Activated CD8-positive, alpha-beta T cell treated with anti-CD3 and anti-CD28 coated beads, Interleukin-2, amount 10 ng/mL, durations not matched to agents 7 days and 5 days (primary cell): Measurements from ENCODE around the gene FAM227B. TPM values are rescaled to one million over a fixed set of nuclear protein-coding genes. Genes with fewer than 3 reads are reported as not detected.
"Not testable (repeated sequence)": the region's sequence is repeated elsewhere in the genome, so short reads cannot be mapped to it uniquely, and the experiment has no call there.

Experiments used
- ATAC-seq: fragments of 150-1000 bp; cut with Tn5 transposase; one replicate; pipeline ENCODE4 v1.10.0; 2021; ENCODE audit warnings: moderate library complexity
- CTCF ChIA-PET: fragments of 350-600 bp; sonication (Branson Sonifier 250); formaldehyde crosslinking; loops from one replicate; lab custom pipeline; 2021; ENCODE audit warnings: antibody characterized with exemption; lab: Charles Lee
- POLR2A ChIA-PET: fragments of 350-600 bp; sonication (Branson Sonifier 250); formaldehyde crosslinking; loops from one replicate; lab custom pipeline; 2021; ENCODE audit warnings: antibody characterized with exemption; lab: Charles Lee
- DNase-seq: peaks from one replicate; pipeline ENCODE4 v3.0.0-alpha.2; 2020
- H3K27ac Mint-ChIP-seq: one replicate; pipeline ENCODE4 v1.8.0; 2021; ENCODE audit warnings: mild to moderate bottlenecking, mixed read lengths
- H3K27me3 Mint-ChIP-seq: one replicate; pipeline ENCODE4 v1.8.0; 2021; ENCODE audit warnings: low read depth, mixed read lengths
- H3K36me3 Mint-ChIP-seq: one replicate; pipeline ENCODE4 v1.8.0; 2021; ENCODE audit warnings: low read depth, mixed read lengths
- H3K4me1 Mint-ChIP-seq: one replicate; pipeline ENCODE4 v1.8.0; 2021; ENCODE audit warnings: low read depth, mixed read lengths
- H3K4me3 Mint-ChIP-seq: one replicate; pipeline ENCODE4 v1.8.0; 2021; ENCODE audit warnings: mild to moderate bottlenecking, mixed read lengths
- H3K9me3 Mint-ChIP-seq: one replicate; pipeline ENCODE4 v1.8.0; 2022; ENCODE audit warnings: mixed read lengths; ENCODE audit not compliant: insufficient read depth
- total RNA-seq, 2 experiments: library from RNA; stranded (reverse); gene quantifications; one replicate each; pipeline ENCODE4 v1.2.3, GENCODE V29; 2021

Gene FAM227B
- total RNA-seq, 2 experiments from 2014 or later, result 3.2 to 3.7 TPM

- POLR2A ChIA-PET, DNase-seq, CTCF ChIA-PET, H3K9me3 Mint-ChIP-seq, H3K27me3 Mint-ChIP-seq, H3K36me3 Mint-ChIP-seq, ATAC-seq, H3K4me1 Mint-ChIP-seq, H3K4me3 Mint-ChIP-seq, H3K27ac Mint-ChIP-seq: not testable (repeated sequence)
Measured at GRCh38 chr15:49478982-49479381, 141.6 kb downstream of the FAM227B start.

GRCh38 chr15:49478021-49478420 is 142.6 kb downstream of the FAM227B start:
- H3K27ac Mint-ChIP-seq, DNase-seq, H3K4me1 Mint-ChIP-seq, CTCF ChIA-PET, H3K36me3 Mint-ChIP-seq, H3K9me3 Mint-ChIP-seq, H3K27me3 Mint-ChIP-seq, H3K4me3 Mint-ChIP-seq, POLR2A ChIA-PET, ATAC-seq: not testable (repeated sequence)

GRCh38 chr15:49473031-49473430 is 147.6 kb downstream of the FAM227B start:
- ChIA-PET CTCF (no interaction called here), POLR2A (no interaction called here)
- Mint-ChIP-seq H3K4me3 (no peak overlapping the region), H3K9me3 (no peaks in the 10 kb centered on the region), H3K36me3 (no peaks in the 10 kb centered on the region), H3K27ac (no peak overlapping the region), H3K4me1 (peaks cover 2% of the 10 kb centered on the region), H3K27me3 (peaks cover 8% of the 10 kb centered on the region)
- no peak for DNase-seq
- no peak for ATAC-seq

GRCh38 chr15:49472338-49472737 is 148.3 kb downstream of the FAM227B start:
- Mint-ChIP-seq H3K4me3 (no peak overlapping the region), H3K27me3 (peaks cover 8% of the 10 kb centered on the region), H3K9me3 (no peaks in the 10 kb centered on the region), H3K27ac (no peak overlapping the region), H3K36me3 (no peaks in the 10 kb centered on the region), H3K4me1 (peaks cover 2% of the 10 kb centered on the region)
- ATAC-seq (no peak), DNase-seq (no peak)
- ChIA-PET POLR2A (no interaction called here), CTCF (interaction anchor here (0.7 to 2.4 kb wide), 12 partner anchors 10 to 843 kb away, joined by 3 to 10 read pairs (median 4); partner anchors contain the start of genes FGF7 and SECISBP2L)

- H3K4me3 Mint-ChIP-seq, result no peak overlapping the region
- ATAC-seq (no peak), DNase-seq (no peak)
- H3K4me1 Mint-ChIP-seq, result peaks cover 7% of the 10 kb centered on the region
- H3K27ac Mint-ChIP-seq, result no peak overlapping the region
- no peaks in the 10 kb centered on the region for H3K36me3 Mint-ChIP-seq
- peaks cover 8% of the 10 kb centered on the region for H3K27me3 Mint-ChIP-seq
- ChIA-PET POLR2A (no interaction called here), CTCF (interaction anchor here (0.7 to 2.4 kb wide), 15 partner anchors 9 to 844 kb away, joined by 3 to 10 read pairs (median 4); partner anchors contain the start of genes FGF7 and SECISBP2L)
- H3K9me3 Mint-ChIP-seq, result no peaks in the 10 kb centered on the region
Measured at GRCh38 chr15:49471733-49472132, 148.9 kb downstream of the FAM227B start.

GRCh38 chr15:49471248-49471647 is 149.4 kb downstream of the FAM227B start:
- H3K27me3 Mint-ChIP-seq, H3K36me3 Mint-ChIP-seq, H3K9me3 Mint-ChIP-seq, POLR2A ChIA-PET, H3K4me3 Mint-ChIP-seq, H3K27ac Mint-ChIP-seq, H3K4me1 Mint-ChIP-seq, ATAC-seq: not testable (repeated sequence)
- DNase-seq, result peak; percentile 47
- CTCF ChIA-PET, result interaction anchor here (0.7 to 2.4 kb wide), 14 partner anchors 9 to 844 kb away, joined by 3 to 10 read pairs (median 4); partner anchors contain the start of genes FGF7 and SECISBP2L

- peaks cover 8% of the 10 kb centered on the region for H3K4me1 Mint-ChIP-seq
- H3K9me3 Mint-ChIP-seq, result no peaks in the 10 kb centered on the region
- no peak overlapping the region for H3K4me3 Mint-ChIP-seq
- ChIA-PET POLR2A (interaction anchor here (0.6 kb wide), 1 partner anchor 538 kb away, joined by 3 read pairs; no protein-coding TSS in a partner anchor), CTCF (no interaction called here)
- DNase-seq, result no peak
- no peak for ATAC-seq
- H3K27ac Mint-ChIP-seq, result no peak overlapping the region
- H3K27me3 Mint-ChIP-seq, result peaks cover 6% of the 10 kb centered on the region
- no peaks in the 10 kb centered on the region for H3K36me3 Mint-ChIP-seq
Measured at GRCh38 chr15:49468481-49468839, 152.2 kb downstream of the FAM227B start.

- H3K4me1 Mint-ChIP-seq, result peaks cover 8% of the 10 kb centered on the region
- DNase-seq (no peak), ATAC-seq (no peak)
- no peaks in the 10 kb centered on the region for H3K36me3 Mint-ChIP-seq
- H3K4me3 Mint-ChIP-seq, result no peak overlapping the region
- POLR2A ChIA-PET, result interaction anchor here (0.6 kb wide), 1 partner anchor 539 kb away, joined by 3 read pairs; no protein-coding TSS in a partner anchor
- peaks cover 6% of the 10 kb centered on the region for H3K27me3 Mint-ChIP-seq
- H3K27ac Mint-ChIP-seq, result no peak overlapping the region
- H3K9me3 Mint-ChIP-seq, result no peaks in the 10 kb centered on the region
- CTCF ChIA-PET, result no interaction called here
Measured at GRCh38 chr15:49467746-49468480, 152.7 kb downstream of the FAM227B start.

- Mint-ChIP-seq H3K4me3 (no peak overlapping the region), H3K36me3 (no peaks in the 10 kb centered on the region), H3K27ac (no peak overlapping the region), H3K9me3 (no peaks in the 10 kb centered on the region), H3K4me1 (peaks cover 6% of the 10 kb centered on the region), H3K27me3 (no peaks in the 10 kb centered on the region)
- no peak for DNase-seq
- ATAC-seq, result no peak
- ChIA-PET POLR2A (no interaction called here), CTCF (interaction anchor here (0.6 kb wide), 1 partner anchor 613 kb away, joined by 3 read pairs; no protein-coding TSS in a partner anchor)
Measured at GRCh38 chr15:49466119-49466518, 154.5 kb downstream of the FAM227B start.

GRCh38 chr15:49464522-49464921 is 156.1 kb downstream of the FAM227B start:
- H3K9me3 Mint-ChIP-seq, result no peaks in the 10 kb centered on the region
- H3K4me3 Mint-ChIP-seq, result no peak overlapping the region
- no peaks in the 10 kb centered on the region for H3K36me3 Mint-ChIP-seq
- DNase-seq, result no peak
- H3K4me1 Mint-ChIP-seq, result peaks cover 6% of the 10 kb centered on the region
- H3K27me3 Mint-ChIP-seq, result peaks cover 11% of the 10 kb centered on the region
- ATAC-seq, result no peak
- no peak overlapping the region for H3K27ac Mint-ChIP-seq
- CTCF ChIA-PET, result no interaction called here
- POLR2A ChIA-PET, result no interaction called here

GRCh38 chr15:49462232-49462844 is 158.3 kb downstream of the FAM227B start:
- no peaks in the 10 kb centered on the region for H3K36me3 Mint-ChIP-seq
- no peak for DNase-seq
- CTCF ChIA-PET, result interaction anchor here (2.0 kb wide), 1 partner anchor 9 kb away, joined by 10 read pairs; no protein-coding TSS in a partner anchor
- ATAC-seq, result no peak
- POLR2A ChIA-PET, result no interaction called here
- H3K27me3 Mint-ChIP-seq, result peaks cover 11% of the 10 kb centered on the region
- no peak overlapping the region for H3K4me3 Mint-ChIP-seq
- H3K4me1 Mint-ChIP-seq, result peaks cover 6% of the 10 kb centered on the region
- no peak overlapping the region for H3K27ac Mint-ChIP-seq
- H3K9me3 Mint-ChIP-seq, result no peaks in the 10 kb centered on the region

- Mint-ChIP-seq H3K4me3 (no peak overlapping the region), H3K4me1 (no peaks in the 10 kb centered on the region), H3K9me3 (no peaks in the 10 kb centered on the region), H3K27me3 (peaks cover 18% of the 10 kb centered on the region), H3K27ac (no peak overlapping the region), H3K36me3 (no peaks in the 10 kb centered on the region)
- DNase-seq (no peak), ATAC-seq (no peak)
- POLR2A ChIA-PET, result no interaction called here
- CTCF ChIA-PET, result interaction anchor here (1.6 kb wide), 1 partner anchor 11 kb away, joined by 3 read pairs; no protein-coding TSS in a partner anchor
Measured at GRCh38 chr15:49460411-49460941, 160.1 kb downstream of the FAM227B start.
